ENCODE data around the gene NCEH1. TPM values are rescaled to one million over a fixed set of nuclear protein-coding genes. Genes with fewer than 3 reads are reported as not detected.

NCEH1 gene
- total RNA-seq, 2 experiments from 2014 or later, result 5.8 to 6.8 TPM

DNA sequence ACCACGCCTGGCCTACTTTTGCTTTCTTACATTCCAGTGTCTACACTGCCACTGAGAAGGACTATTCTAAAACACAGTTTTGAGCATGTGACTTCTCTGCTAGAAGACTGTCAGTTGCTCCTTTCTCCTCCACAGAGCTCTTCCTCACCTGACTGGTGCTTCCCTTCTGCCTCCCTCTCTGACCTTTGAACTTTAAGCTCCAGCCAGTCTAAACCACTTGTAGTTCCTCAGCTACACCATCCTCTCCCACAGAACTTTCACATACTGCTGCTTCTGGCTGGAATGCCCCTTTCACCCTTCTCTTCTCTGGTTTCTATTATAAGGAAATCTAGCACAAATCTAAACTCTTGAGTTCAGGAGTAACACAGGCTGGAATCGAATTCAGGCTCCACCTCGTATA is 9.1 kb downstream of the NCEH1 start:
- POLR2A ChIA-PET, result no interaction called here
- H3K27ac Mint-ChIP-seq, result no peak overlapping the region

DNA sequence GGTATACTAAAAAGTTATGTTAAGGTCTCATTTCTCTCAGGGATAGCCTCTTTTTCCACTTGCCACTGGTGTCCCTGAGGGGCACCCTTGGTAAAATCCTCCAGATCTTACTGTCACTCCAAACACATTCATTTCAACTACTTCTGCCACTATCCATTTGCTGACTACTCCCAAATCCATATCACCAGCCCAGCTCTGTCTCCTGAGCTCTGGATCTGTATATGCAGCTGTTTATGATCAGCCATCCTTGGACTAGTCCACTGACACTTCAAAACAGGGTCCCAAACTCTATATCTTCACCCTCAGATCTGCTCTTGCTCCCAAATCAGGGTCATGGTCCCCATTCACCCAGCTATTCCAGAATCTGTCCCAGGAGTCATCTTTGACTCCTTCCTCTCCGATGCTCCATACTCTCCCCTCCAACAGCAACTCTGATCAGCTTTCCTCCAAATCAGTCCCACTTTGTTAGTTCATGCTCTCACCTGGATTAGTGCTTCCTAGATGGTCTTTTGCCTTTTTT is 9.9 kb downstream of the NCEH1 start:
- peaks cover 7% of the 10 kb centered on the region for H3K4me1 Mint-ChIP-seq
- peaks cover 6% of the 10 kb centered on the region for H3K36me3 Mint-ChIP-seq
- H3K27me3 Mint-ChIP-seq, result no peaks in the 10 kb centered on the region
- POLR2A ChIA-PET, result interaction anchor here (0.7 kb wide), 1 partner anchor 10 kb away, joined by 3 read pairs; the partner anchor contains the start of gene NCEH1
- no peak overlapping the region for H3K4me3 Mint-ChIP-seq
- DNase-seq, result no peak
- no peak for ATAC-seq (ENCODE audit: low read depth)
- no peaks in the 10 kb centered on the region for H3K9me3 Mint-ChIP-seq
- H3K27ac Mint-ChIP-seq, result no peak overlapping the region

More for the DNA sequence above, 9.1 kb downstream of the NCEH1 start:
- Mint-ChIP-seq H3K4me1 (peaks cover 7% of the 10 kb centered on the region), H3K27me3 (no peaks in the 10 kb centered on the region), H3K4me3 (no peak overlapping the region), H3K9me3 (no peaks in the 10 kb centered on the region), H3K36me3 (peaks cover 6% of the 10 kb centered on the region)
- ATAC-seq (ENCODE audit: low read depth), result no peak
- DNase-seq, result no peak

DNA sequence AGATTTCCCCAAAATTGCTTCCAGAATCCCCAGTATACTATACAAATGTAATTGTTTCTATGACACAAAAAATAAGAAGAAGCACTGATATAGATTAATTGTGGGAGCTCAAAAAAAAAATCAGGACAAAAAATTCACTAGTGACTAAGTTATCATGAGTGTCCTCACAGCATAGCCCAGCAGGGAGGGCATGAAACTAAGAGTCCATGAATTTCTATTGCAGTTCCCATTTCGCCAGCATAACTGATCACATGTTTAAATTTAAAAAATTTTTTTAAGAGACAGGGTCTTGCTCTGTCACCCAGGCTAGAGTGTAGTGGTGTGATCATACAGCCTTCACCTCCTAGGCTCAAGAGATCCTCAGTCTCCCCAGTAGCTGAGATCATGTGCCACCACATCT is 10.6 kb downstream of the NCEH1 start:
- peaks cover 6% of the 10 kb centered on the region for H3K36me3 Mint-ChIP-seq
- no peak overlapping the region for H3K4me3 Mint-ChIP-seq
- peaks cover 7% of the 10 kb centered on the region for H3K4me1 Mint-ChIP-seq
- DNase-seq (no peak), ATAC-seq (ENCODE audit: low read depth) (no peak)
- H3K9me3 Mint-ChIP-seq, result no peaks in the 10 kb centered on the region
- no peak overlapping the region for H3K27ac Mint-ChIP-seq
- POLR2A ChIA-PET, result no interaction called here
- H3K27me3 Mint-ChIP-seq, result no peaks in the 10 kb centered on the region

DNA sequence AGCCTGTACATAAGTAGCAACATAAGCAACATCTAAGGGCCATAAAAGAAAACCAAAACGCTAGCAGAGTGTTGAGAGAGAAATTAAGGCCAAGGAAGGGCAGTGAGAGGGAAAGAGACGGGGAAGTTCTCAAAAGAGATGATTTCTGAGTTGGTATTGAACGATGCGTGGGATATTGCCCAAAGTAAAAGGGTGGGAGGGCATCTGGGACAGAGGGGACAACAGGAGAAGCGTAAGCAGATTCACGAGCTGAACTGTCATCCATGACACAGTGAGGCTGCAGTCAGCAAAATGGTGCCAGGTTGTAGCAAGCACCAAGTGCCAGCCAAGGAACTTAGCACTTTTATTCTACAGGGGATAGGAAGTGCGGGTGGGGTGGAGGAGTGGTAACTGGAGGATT is 11.8 kb downstream of the NCEH1 start:
- POLR2A ChIA-PET, result no interaction called here
- Mint-ChIP-seq H3K27me3 (no peaks in the 10 kb centered on the region), H3K36me3 (peaks cover 6% of the 10 kb centered on the region), H3K4me3 (no peak overlapping the region), H3K4me1 (peaks cover 7% of the 10 kb centered on the region), H3K27ac (no peak overlapping the region), H3K9me3 (no peaks in the 10 kb centered on the region)
- no peak for ATAC-seq (ENCODE audit: low read depth)
- DNase-seq, result no peak

DNA sequence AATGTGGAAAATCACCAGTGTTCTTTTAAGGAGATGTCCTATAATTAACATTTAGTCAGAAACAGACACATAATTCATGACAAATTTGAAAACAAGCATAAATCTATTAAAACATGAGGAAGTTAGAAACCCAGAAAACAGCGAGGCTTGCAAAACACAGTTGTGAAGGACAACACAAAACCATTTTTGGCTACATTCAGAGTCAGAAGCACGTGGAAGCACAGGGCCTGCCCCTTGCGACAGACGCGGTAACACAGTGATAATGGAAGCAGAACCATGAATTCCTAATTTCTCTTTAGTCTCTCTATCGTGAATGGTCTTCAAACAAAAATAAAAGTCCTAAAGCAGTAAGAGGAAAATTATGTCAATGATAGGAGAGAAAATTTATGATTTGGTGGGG is 12.2 kb downstream of the NCEH1 start:
- no peak overlapping the region for H3K27ac Mint-ChIP-seq
- H3K4me1 Mint-ChIP-seq, result peaks cover 7% of the 10 kb centered on the region
- H3K9me3 Mint-ChIP-seq, result no peaks in the 10 kb centered on the region
- H3K27me3 Mint-ChIP-seq, result no peaks in the 10 kb centered on the region
- peaks cover 6% of the 10 kb centered on the region for H3K36me3 Mint-ChIP-seq
- ATAC-seq (ENCODE audit: low read depth) (no peak), DNase-seq (no peak)
- H3K4me3 Mint-ChIP-seq, result no peak overlapping the region
- POLR2A ChIA-PET, result no interaction called here

DNA sequence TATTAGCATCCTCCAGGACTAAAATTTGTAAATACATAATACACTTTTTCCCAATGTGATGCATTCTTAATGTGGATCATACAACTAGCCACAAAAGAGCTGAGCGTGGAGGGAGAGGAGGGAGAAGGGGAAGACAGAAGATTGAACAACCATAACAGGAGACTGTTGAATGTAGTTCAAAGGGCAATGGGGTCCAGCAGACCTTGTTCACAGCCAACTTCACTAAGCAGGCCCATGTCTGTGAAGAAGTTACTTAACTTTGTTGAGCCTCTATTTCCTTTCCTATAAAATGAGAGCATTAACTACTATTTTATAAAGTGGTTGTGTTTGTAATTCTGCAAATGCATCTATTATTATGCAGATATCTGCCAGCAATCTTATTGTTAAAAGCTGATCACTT is 13.3 kb downstream of the NCEH1 start:
- no peaks in the 10 kb centered on the region for H3K27me3 Mint-ChIP-seq
- no peak overlapping the region for H3K4me3 Mint-ChIP-seq
- peaks cover 6% of the 10 kb centered on the region for H3K36me3 Mint-ChIP-seq
- no peaks in the 10 kb centered on the region for H3K9me3 Mint-ChIP-seq
- POLR2A ChIA-PET, result interaction anchor here (0.7 kb wide), 1 partner anchor 9 kb away, joined by 3 read pairs; no protein-coding TSS in a partner anchor
- ATAC-seq (ENCODE audit: low read depth), result no peak
- no peak for DNase-seq
- H3K4me1 Mint-ChIP-seq, result peaks cover 12% of the 10 kb centered on the region
- no peak overlapping the region for H3K27ac Mint-ChIP-seq

DNA sequence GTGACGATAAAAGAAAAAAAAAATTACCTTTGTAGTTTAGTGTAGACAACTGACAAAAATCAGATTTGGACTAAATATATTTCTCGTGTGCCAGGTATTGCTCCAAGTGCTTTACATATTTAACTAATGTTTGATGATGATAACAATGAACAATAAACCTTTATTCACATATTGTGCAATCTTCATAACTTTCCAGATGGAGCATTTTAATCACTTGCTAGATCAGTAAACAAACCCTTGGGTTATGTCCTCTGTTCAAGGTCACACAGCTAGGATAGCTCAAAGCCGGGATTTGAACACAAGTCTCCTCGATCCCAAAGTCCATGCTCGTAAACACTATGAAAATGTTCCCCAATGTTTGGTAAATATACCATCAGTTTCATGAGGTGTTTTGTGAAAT is 14.5 kb downstream of the NCEH1 start:
- H3K27me3 Mint-ChIP-seq, result no peaks in the 10 kb centered on the region
- H3K4me1 Mint-ChIP-seq, result peaks cover 13% of the 10 kb centered on the region
- no peaks in the 10 kb centered on the region for H3K9me3 Mint-ChIP-seq
- POLR2A ChIA-PET, result interaction anchor here (0.8 to 1.4 kb wide), 2 partner anchors 13 to 15 kb away, joined by 3 to 4 read pairs; partner anchors contain the start of gene NCEH1
- peaks cover 6% of the 10 kb centered on the region for H3K36me3 Mint-ChIP-seq
- DNase-seq (no peak), ATAC-seq (ENCODE audit: low read depth) (no peak)
- H3K4me3 Mint-ChIP-seq, result no peak overlapping the region
- H3K27ac Mint-ChIP-seq, result no peak overlapping the region

DNA sequence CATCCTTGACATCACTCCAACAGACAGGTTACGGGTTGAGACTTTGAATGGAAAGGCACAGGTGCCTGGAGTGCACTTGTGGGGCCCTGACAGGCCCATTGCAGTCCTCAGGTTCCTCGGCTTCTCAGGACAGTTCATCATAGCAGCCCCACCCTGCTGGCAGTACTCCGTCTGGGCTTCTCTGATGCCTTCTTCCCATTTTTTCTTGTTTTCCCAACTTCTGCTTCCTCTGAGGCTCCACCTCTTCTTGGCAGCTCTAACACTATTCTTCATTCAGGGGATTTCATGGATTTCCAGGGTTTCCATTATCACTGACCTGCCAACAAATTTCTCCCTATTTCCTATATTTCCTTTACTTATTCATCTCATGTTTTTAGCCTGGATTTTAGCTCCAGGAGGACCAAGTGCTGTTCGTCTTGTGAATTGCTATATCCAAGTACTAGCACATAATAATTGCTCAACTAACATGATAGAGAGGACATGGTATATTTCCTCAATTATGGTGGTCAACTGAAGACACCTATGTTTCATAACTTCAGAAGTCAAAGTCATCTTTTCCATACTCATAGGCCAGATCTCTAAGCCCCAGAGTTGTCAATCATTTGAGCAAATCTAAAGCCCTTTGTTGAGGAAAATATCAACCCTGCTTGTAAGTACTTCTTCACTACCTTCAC is 16.2 kb downstream of the NCEH1 start:
- H3K9me3 Mint-ChIP-seq, result no peaks in the 10 kb centered on the region
- no peaks in the 10 kb centered on the region for H3K27me3 Mint-ChIP-seq
- H3K4me3 Mint-ChIP-seq, result no peak overlapping the region
- ATAC-seq (ENCODE audit: low read depth) (no peak), DNase-seq (no peak)
- H3K36me3 Mint-ChIP-seq, result peaks cover 2% of the 10 kb centered on the region
- H3K4me1 Mint-ChIP-seq, result peaks cover 13% of the 10 kb centered on the region
- H3K27ac Mint-ChIP-seq, result no peak overlapping the region
- POLR2A ChIA-PET, result no interaction called here

DNA sequence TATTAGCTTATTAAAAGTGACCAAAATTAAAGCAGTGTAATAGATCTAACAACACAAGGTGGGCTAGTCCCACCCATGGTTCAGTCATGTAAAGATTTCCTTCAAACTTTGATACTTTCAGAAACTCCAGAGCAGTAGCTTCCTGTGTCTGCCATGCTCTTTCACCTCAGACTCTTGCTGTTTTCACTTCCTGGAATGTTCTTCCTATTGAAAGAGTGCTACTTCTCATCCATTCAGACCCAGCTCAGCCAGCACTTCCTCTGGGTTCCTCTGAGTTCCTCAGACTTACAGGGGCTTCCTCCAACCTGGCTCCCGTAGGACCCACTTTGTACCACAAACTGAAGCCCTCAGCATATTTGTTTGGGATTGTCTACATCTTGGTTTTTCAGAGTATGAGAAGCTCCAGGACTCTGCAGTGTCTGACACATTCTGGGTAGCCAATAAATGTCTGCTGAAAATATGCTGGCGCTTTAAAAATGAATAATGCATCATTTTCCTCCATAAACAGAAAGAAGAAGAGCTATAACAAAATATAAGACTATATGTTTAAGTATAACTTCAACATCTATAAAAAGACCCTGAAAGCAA is 18.0 kb downstream of the NCEH1 start:
- Mint-ChIP-seq H3K9me3 (no peaks in the 10 kb centered on the region), H3K36me3 (no peaks in the 10 kb centered on the region), H3K27me3 (no peaks in the 10 kb centered on the region), H3K27ac (peak overlapping the region; percentile 53), H3K4me3 (no peak overlapping the region), H3K4me1 (peaks cover 10% of the 10 kb centered on the region)
- DNase-seq (no peak), ATAC-seq (ENCODE audit: low read depth) (peak; percentile 50)
- POLR2A ChIA-PET, result interaction anchor here (0.6 to 1.4 kb wide), 2 partner anchors 18 to 91 kb away, joined by 3 to 4 read pairs; partner anchors contain the start of gene NCEH1

DNA sequence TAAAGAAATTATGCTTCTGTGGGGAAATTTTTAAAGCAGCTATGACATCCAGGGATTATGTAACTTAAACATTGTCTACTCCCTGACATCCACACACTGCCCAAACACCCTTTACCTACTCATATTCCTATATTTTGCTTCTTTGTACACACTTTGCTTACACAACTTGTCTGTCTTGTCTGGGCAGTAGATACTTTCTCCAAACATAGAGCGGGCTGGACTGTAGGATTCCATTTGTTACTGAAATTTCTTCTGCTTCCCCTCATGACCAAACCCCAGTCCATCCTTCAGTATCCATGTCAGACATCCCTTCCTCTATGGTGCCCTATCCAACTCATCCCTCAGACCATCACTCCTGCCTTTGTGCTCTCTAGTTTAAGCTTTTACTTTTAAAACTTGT is 19.9 kb downstream of the NCEH1 start:
- ATAC-seq (ENCODE audit: low read depth) (no peak), DNase-seq (no peak)
- H3K27ac Mint-ChIP-seq, result no peak overlapping the region
- H3K27me3 Mint-ChIP-seq, result no peaks in the 10 kb centered on the region
- peaks cover 12% of the 10 kb centered on the region for H3K4me1 Mint-ChIP-seq
- POLR2A ChIA-PET, result no interaction called here
- no peaks in the 10 kb centered on the region for H3K36me3 Mint-ChIP-seq
- no peak overlapping the region for H3K4me3 Mint-ChIP-seq
- H3K9me3 Mint-ChIP-seq, result no peaks in the 10 kb centered on the region

DNA sequence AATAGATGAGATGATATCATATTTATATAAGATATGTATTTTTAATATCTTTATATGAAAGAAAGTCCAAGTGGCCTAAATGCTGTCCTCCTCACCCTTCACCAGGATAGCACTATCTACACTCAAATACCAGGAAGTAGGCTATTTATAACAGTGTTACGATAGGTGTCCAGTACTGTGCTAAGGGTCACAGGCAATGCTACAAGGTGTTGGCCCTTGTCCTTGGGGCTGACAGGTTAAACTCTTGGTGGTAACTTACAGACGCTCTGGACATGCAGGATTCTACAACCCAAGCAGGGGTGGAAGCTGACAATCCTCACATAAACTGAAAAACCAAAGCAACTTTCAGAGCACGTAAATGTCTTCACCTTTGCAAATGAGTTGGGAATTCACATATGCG is 22.3 kb downstream of the NCEH1 start:
- Mint-ChIP-seq H3K27me3 (no peaks in the 10 kb centered on the region), H3K27ac (no peak overlapping the region), H3K9me3 (no peaks in the 10 kb centered on the region), H3K4me3 (no peak overlapping the region), H3K36me3 (no peaks in the 10 kb centered on the region), H3K4me1 (peaks cover 14% of the 10 kb centered on the region)
- no peak for DNase-seq
- POLR2A ChIA-PET, result interaction anchor here (0.7 kb wide), 1 partner anchor 565 kb away, joined by 6 read pairs; no protein-coding TSS in a partner anchor
- no peak for ATAC-seq (ENCODE audit: low read depth)

DNA sequence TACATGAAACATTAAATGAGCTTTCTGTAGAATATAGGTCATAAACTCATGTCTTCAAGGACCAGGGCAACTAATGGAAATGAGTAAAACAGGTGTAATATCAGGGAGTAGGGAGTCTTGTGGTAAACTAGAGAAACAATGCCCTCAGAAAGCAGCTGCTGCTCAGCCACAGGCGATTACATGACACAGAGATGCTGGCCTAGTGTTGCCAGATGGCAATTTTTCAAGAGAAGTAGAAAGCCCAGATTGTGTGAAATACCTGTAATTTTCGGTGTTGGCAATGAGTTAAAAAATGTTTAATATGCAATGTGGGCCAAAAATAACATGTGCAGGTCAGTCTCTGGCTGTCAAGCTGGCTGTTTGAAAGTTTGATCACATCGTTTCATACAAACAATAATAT is 23.4 kb downstream of the NCEH1 start:
- Mint-ChIP-seq H3K27ac (no peak overlapping the region), H3K4me1 (peaks cover 9% of the 10 kb centered on the region), H3K4me3 (no peak overlapping the region), H3K9me3 (no peaks in the 10 kb centered on the region), H3K36me3 (no peaks in the 10 kb centered on the region), H3K27me3 (no peaks in the 10 kb centered on the region)
- ATAC-seq (ENCODE audit: low read depth), result no peak
- POLR2A ChIA-PET, result no interaction called here
- DNase-seq, result no peak

DNA sequence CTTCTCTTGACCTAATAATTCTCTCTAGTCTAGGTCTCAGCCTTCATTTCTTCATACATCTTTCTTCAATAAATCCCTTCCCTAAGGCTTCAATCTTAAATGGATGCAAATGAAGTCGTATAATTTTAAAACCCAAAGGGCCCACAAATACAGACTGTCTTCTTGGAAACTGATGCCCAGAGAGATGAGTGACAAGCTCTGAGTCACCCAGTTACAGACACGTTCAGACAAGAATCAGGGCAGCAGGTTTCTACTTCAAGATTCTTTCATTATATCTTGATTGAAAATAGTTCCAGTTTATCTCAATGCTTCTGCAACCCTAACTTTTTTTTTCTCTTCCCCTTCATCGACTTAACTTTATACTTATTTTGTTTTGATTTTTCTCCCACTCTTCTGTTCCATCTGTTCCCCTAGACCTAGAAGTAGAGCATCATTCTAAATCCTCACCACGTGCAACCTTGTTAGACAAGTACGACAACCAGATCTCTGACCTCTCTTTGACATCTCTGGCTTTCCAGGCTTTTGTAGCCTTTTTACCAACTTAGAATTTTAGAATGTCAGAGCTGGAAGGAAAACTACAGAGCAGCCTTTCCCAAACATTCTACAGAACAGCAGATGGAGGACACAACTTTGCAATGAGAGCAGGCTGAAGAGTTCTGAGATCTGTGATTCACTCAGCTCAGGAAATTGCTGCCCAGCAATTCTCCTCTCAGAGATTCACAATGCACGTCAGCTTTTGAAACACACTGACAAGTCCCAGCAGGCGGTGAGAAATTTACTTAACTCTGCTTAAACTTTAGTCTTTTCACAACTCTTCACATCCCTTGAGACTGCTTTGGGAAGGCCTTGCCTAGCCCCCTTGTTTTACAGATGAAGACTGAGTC is 25.3 kb downstream of the NCEH1 start:
- Mint-ChIP-seq H3K4me3 (no peak overlapping the region), H3K27ac (no peak overlapping the region), H3K27me3 (no peaks in the 10 kb centered on the region), H3K9me3 (no peaks in the 10 kb centered on the region), H3K4me1 (peaks cover 4% of the 10 kb centered on the region), H3K36me3 (no peaks in the 10 kb centered on the region)
- POLR2A ChIA-PET, result no interaction called here
- DNase-seq (no peak), ATAC-seq (ENCODE audit: low read depth) (no peak)
